ENCODE measurements around the gene VAX1.
"Not testable (repeated sequence)": the region's sequence is repeated elsewhere in the genome, so short reads cannot be mapped to it uniquely, and the experiment has no call there.

The VAX1 gene

DNA sequence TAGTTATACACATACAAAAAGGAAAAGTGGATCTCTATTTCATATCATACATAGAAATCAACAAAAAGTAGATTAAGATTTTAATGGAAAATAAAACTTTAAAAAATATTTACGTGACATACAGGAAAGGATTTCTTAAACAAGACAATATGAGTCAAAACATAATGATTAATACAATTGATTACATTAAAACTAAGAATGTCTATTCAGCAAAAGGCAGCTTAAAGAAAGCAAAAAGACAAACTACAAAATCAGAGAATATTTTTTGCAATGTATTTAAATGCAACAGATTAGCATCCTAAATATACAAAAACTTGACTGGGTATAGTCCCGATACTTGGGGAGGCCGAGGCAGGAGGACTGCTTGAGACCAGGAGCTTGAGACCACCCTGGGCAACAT is 50.5 kb downstream of the VAX1 start:
- no peak overlapping the region for H3K4me3 ChIP-seq (ENCODE audit: low read depth, low read length)
- no peak for DNase-seq (ENCODE audit: low read depth)
- TF ChIP-seq, protein P1, sequence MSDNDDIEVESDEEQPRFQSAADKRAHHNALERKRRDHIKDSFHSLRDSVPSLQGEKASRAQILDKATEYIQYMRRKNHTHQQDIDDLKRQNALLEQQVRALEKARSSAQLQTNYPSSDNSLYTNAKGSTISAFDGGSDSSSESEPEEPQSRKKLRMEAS (IDR thresholded peaks at IDR 0.05; ENCODE audit: low read depth, low read length): no peak
- TF ChIP-seq, protein P2, sequence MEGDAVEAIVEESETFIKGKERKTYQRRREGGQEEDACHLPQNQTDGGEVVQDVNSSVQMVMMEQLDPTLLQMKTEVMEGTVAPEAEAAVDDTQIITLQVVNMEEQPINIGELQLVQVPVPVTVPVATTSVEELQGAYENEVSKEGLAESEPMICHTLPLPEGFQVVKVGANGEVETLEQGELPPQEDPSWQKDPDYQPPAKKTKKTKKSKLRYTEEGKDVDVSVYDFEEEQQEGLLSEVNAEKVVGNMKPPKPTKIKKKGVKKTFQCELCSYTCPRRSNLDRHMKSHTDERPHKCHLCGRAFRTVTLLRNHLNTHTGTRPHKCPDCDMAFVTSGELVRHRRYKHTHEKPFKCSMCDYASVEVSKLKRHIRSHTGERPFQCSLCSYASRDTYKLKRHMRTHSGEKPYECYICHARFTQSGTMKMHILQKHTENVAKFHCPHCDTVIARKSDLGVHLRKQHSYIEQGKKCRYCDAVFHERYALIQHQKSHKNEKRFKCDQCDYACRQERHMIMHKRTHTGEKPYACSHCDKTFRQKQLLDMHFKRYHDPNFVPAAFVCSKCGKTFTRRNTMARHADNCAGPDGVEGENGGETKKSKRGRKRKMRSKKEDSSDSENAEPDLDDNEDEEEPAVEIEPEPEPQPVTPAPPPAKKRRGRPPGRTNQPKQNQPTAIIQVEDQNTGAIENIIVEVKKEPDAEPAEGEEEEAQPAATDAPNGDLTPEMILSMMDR (IDR thresholded peaks at IDR 0.05; ENCODE audit: low read depth, low read length): no peak
- TF ChIP-seq MYC (IDR thresholded peaks at IDR 0.05; ENCODE audit: low read depth, low read length) (no peak), POLR2A (IDR thresholded peaks at IDR 0.05; ENCODE audit: extremely low read depth, insufficient read length) (no peak)

DNA sequence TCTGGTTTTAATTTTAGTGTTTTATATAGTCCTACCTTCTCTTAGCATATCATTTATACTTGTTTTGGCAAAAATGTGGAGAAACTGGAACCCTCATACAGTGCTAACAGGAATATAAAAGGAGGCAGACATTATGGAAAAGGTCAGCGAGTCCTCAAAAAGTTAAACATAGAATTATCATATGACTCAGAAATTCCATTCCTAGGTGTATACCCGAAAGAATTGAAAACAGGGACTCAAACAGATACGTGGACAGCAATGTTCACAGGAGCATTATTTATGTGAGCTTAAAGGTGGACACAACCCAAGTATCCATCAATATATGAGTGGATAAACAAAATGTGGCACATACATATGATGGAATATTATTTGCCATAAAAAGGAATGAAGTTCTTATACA is 51.5 kb downstream of the VAX1 start:
- H3K4me3 ChIP-seq (ENCODE audit: low read depth, low read length): no peak overlapping the region
- TF ChIP-seq, protein P2 (IDR thresholded peaks at IDR 0.05; ENCODE audit: low read depth, low read length): no peak
- TF ChIP-seq MYC (IDR thresholded peaks at IDR 0.05; ENCODE audit: low read depth, low read length) (no peak), POLR2A (IDR thresholded peaks at IDR 0.05; ENCODE audit: extremely low read depth, insufficient read length) (no peak)
- TF ChIP-seq, protein P1 (IDR thresholded peaks at IDR 0.05; ENCODE audit: low read depth, low read length): no peak
- DNase-seq (ENCODE audit: low read depth): no peak

DNA sequence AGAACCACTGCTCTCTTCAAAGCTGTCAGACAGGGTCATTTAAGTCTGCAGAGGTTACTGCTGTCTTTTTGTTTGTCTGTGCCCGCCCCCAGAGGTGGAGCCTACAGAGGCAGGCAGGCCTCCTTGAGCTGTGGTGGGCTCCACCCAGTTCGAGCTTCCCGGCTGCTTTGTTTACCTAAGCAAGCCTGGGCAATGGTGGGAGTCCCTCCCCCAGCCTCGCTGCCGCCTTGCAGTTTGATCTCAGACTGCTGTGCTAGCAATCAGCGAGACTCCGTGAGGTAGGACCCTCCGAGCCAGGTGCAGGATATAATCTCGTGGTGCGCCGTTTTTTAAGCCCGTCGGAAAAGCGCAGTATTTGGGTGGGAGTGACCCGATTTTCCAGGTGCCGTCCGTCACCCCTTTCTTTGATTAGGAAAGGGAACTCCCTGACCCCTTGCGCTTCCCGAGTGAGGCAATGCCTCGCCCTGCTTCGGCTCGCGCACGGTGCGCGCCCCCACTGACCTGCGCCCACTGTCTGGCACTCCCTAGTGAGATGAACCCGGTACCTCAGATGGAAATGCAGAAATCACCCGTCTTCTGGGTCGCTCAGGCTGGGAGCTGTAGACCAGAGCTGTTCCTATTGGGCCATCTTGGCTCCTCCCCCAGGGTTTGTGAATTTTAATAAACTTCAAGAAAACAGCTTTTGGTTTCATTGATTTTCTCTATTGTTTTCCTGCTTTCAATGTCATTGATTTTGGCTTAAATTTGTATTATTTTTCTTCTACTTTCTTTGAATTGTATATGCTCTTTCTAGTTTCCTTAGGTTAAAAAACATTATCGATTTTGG is 53.4 kb downstream of the VAX1 start:
- H3K4me3 ChIP-seq (ENCODE audit: low read depth, low read length); DNase-seq (ENCODE audit: low read depth): not testable (repeated sequence)
